ENCODE measurements around the gene ADGRD2.

ADGRD2 gene

GRCh38 chr9:124513376-124513994 lies 63.2 kb downstream of the ADGRD2 start:
- TF ChIP-seq CTCF (IDR thresholded peaks at IDR 0.05) = no peak

GRCh38 chr9:124514125-124514524 lies 63.9 kb downstream of the ADGRD2 start:
- TF ChIP-seq CTCF (IDR thresholded peaks at IDR 0.05) = no peak

- no peak for TF ChIP-seq CTCF (IDR thresholded peaks at IDR 0.05)
Observed at GRCh38 chr9:124514874-124515273, 64.6 kb downstream of the ADGRD2 start.

- no peak for TF ChIP-seq CTCF (IDR thresholded peaks at IDR 0.05)
Observed at GRCh38 chr9:124517600-124517999, 67.3 kb downstream of the ADGRD2 start.

- TF ChIP-seq CTCF (IDR thresholded peaks at IDR 0.05) = no peak
Observed at GRCh38 chr9:124518116-124518515, 67.9 kb downstream of the ADGRD2 start.

- no peak for TF ChIP-seq CTCF (IDR thresholded peaks at IDR 0.05)
Observed at GRCh38 chr9:124520206-124520596, 70.0 kb downstream of the ADGRD2 start.

- TF ChIP-seq CTCF (IDR thresholded peaks at IDR 0.05) = no peak
Observed at GRCh38 chr9:124521142-124521541, 70.9 kb downstream of the ADGRD2 start.
